ENCODE measurements around the gene SNAP23.

Gene SNAP23

GRCh38 chr15:42490291-42490670 is 5.2 kb upstream of the SNAP23 start:
- H3K27ac Mint-ChIP-seq = peak overlapping the region; percentile 97 to 98
- ATAC-seq (no peak), DNase-seq (no peak)
- no peaks in the 10 kb centered on the region for H3K9me3 Mint-ChIP-seq
- peaks cover 36% of the 10 kb centered on the region for H3K4me1 Mint-ChIP-seq
- H3K27me3 Mint-ChIP-seq = no peaks in the 10 kb centered on the region
- peak overlapping the region; percentile 87 to 89 for H3K4me3 Mint-ChIP-seq

- Mint-ChIP-seq H3K27me3 (no peaks in the 10 kb centered on the region), H3K27ac (peak within 1 kb of the TSS; percentile 97 to 98), H3K4me3 (peak within 1 kb of the TSS; percentile 87 to 89), H3K4me1 (peaks cover 39% of the 10 kb centered on the region), H3K9me3 (no peaks in the 10 kb centered on the region)
- DNase-seq (peak; percentile 88 to 89), ATAC-seq (peak; percentile 78)
Measured at GRCh38 chr15:42490671-42491538, 4.5 kb upstream of the SNAP23 start, which contains the start of gene ZNF106. Gene ZNF106, minus strand, starts transcription at chr15:42491141. Its CDS starts 18,852 bp downstream, at chr15:42472289.

- H3K27me3 Mint-ChIP-seq = no peaks in the 10 kb centered on the region
- no peak for DNase-seq
- peak overlapping the region; percentile 87 to 89 for H3K4me3 Mint-ChIP-seq
Measured at GRCh38 chr15:42491539-42492225, 3.8 kb upstream of the SNAP23 start.

GRCh38 chr15:42493679-42494078 is 1.8 kb upstream of the SNAP23 start:
- H3K27ac Mint-ChIP-seq = no peak overlapping the region
- peaks cover 50% of the 10 kb centered on the region for H3K4me1 Mint-ChIP-seq
- no peak for ATAC-seq
- H3K27me3 Mint-ChIP-seq = no peaks in the 10 kb centered on the region
- DNase-seq = no peak
- H3K9me3 Mint-ChIP-seq = no peaks in the 10 kb centered on the region
- H3K4me3 Mint-ChIP-seq = no peak overlapping the region

More at GRCh38 chr15:42491539-42492225, 3.8 kb upstream of the SNAP23 start:
- Mint-ChIP-seq H3K4me1 (peaks cover 46% of the 10 kb centered on the region), H3K27ac (peak overlapping the region; percentile 97 to 98), H3K9me3 (no peaks in the 10 kb centered on the region)
- ATAC-seq = no peak

GRCh38 chr15:42494998-42495360 is 455 bp upstream of the SNAP23 start:
- Mint-ChIP-seq H3K9me3 (no peaks in the 10 kb centered on the region), H3K27me3 (no peaks in the 10 kb centered on the region), H3K4me1 (peaks cover 61% of the 10 kb centered on the region), H3K27ac (peak overlapping the region; percentile 90 to 93), H3K4me3 (peak overlapping the region; percentile 91 to 92)
- ATAC-seq = peak; percentile 21
- DNase-seq = no peak

- ATAC-seq (no peak), DNase-seq (no peak)
- Mint-ChIP-seq H3K27me3 (no peaks in the 10 kb centered on the region), H3K27ac (no peak overlapping the region), H3K9me3 (no peaks in the 10 kb centered on the region), H3K4me3 (no peak overlapping the region), H3K4me1 (peaks cover 69% of the 10 kb centered on the region)
Measured at GRCh38 chr15:42498212-42499068, 3.0 kb downstream of the SNAP23 start.

- Mint-ChIP-seq H3K27me3 (no peaks in the 10 kb centered on the region), H3K9me3 (no peaks in the 10 kb centered on the region), H3K27ac (no peak overlapping the region), H3K4me3 (no peak overlapping the region), H3K4me1 (peaks cover 54% of the 10 kb centered on the region)
- ATAC-seq = no peak
- DNase-seq = no peak
Measured at GRCh38 chr15:42499858-42500609, 4.6 kb downstream of the SNAP23 start.

GRCh38 chr15:42502477-42502876 is 7.0 kb downstream of the SNAP23 start:
- no peaks in the 10 kb centered on the region for H3K27me3 Mint-ChIP-seq
- DNase-seq = no peak
- no peak overlapping the region for H3K27ac Mint-ChIP-seq
- H3K4me1 Mint-ChIP-seq = peaks cover 43% of the 10 kb centered on the region
- no peak for ATAC-seq
- H3K4me3 Mint-ChIP-seq = no peak overlapping the region
- no peaks in the 10 kb centered on the region for H3K9me3 Mint-ChIP-seq

GRCh38 chr15:42503825-42504224 is 8.4 kb downstream of the SNAP23 start:
- no peak for ATAC-seq
- H3K4me3 Mint-ChIP-seq = no peak overlapping the region
- H3K27ac Mint-ChIP-seq = no peak overlapping the region

GRCh38 chr15:42504631-42505030 is 9.2 kb downstream of the SNAP23 start:
- Mint-ChIP-seq H3K4me1 (peaks cover 21% of the 10 kb centered on the region), H3K27me3 (no peaks in the 10 kb centered on the region), H3K27ac (no peak overlapping the region), H3K4me3 (no peak overlapping the region), H3K9me3 (no peaks in the 10 kb centered on the region)
- no peak for ATAC-seq
- DNase-seq = no peak

More at GRCh38 chr15:42503825-42504224, 8.4 kb downstream of the SNAP23 start:
- Mint-ChIP-seq H3K4me1 (peaks cover 29% of the 10 kb centered on the region), H3K9me3 (no peaks in the 10 kb centered on the region), H3K27me3 (no peaks in the 10 kb centered on the region)
- DNase-seq = no peak

- DNase-seq = no peak
- H3K4me3 Mint-ChIP-seq = no peak overlapping the region
- no peak for ATAC-seq
- H3K27ac Mint-ChIP-seq = no peak overlapping the region
- no peaks in the 10 kb centered on the region for H3K27me3 Mint-ChIP-seq
- peaks cover 7% of the 10 kb centered on the region for H3K4me1 Mint-ChIP-seq
- H3K9me3 Mint-ChIP-seq = no peaks in the 10 kb centered on the region
Measured at GRCh38 chr15:42507514-42507913, 12.1 kb downstream of the SNAP23 start.

- no peaks in the 10 kb centered on the region for H3K9me3 Mint-ChIP-seq
- no peak for ATAC-seq
- peaks cover 7% of the 10 kb centered on the region for H3K4me1 Mint-ChIP-seq
- no peak for DNase-seq
- no peak overlapping the region for H3K4me3 Mint-ChIP-seq
- no peaks in the 10 kb centered on the region for H3K27me3 Mint-ChIP-seq
- H3K27ac Mint-ChIP-seq = no peak overlapping the region
Measured at GRCh38 chr15:42508263-42508690, 12.8 kb downstream of the SNAP23 start.

- ATAC-seq (no peak), DNase-seq (no peak)
- peaks cover 2% of the 10 kb centered on the region for H3K4me1 Mint-ChIP-seq
- H3K9me3 Mint-ChIP-seq = no peaks in the 10 kb centered on the region
- H3K27me3 Mint-ChIP-seq = no peaks in the 10 kb centered on the region
- H3K27ac Mint-ChIP-seq = no peak overlapping the region
- no peak overlapping the region for H3K4me3 Mint-ChIP-seq
Measured at GRCh38 chr15:42510258-42511006, 15.0 kb downstream of the SNAP23 start.

- no peak overlapping the region for H3K27ac Mint-ChIP-seq
- no peak for ATAC-seq
- H3K4me1 Mint-ChIP-seq = no peaks in the 10 kb centered on the region
- no peak for DNase-seq
- no peaks in the 10 kb centered on the region for H3K9me3 Mint-ChIP-seq
- H3K27me3 Mint-ChIP-seq = no peaks in the 10 kb centered on the region
- no peak overlapping the region for H3K4me3 Mint-ChIP-seq
Measured at GRCh38 chr15:42511007-42511391, 15.6 kb downstream of the SNAP23 start.

All from stimulated activated naive CD8-positive, alpha-beta T cell treated with anti-CD3 and anti-CD28 coated beads, Interleukin-15, amount 100 ng/mL, for 72 hours (primary cell).